Neural progenitor cell (in vitro differentiated cells): Measurements from ENCODE around the gene FOXL3. TPM values are rescaled to one million over a fixed set of nuclear protein-coding genes. Genes with fewer than 3 reads are reported as not detected.
"Not testable (repeated sequence)": the region's sequence is repeated elsewhere in the genome, so short reads cannot be mapped to it uniquely, and the experiment has no call there.

Experiments
- DNase-seq: peaks from one replicate; pipeline ENCODE4 v3.0.0-alpha.2; 2016; ENCODE audit warnings: low spot score
- H2AFZ ChIP-seq: fragments of 200-600 bp; sonication (generic); replicated peaks from 2 replicates; pipeline ENCODE4 v1.6.1; 2016; ENCODE audit warnings: antibody characterized with exemption
- H3F3A ChIP-seq: fragments of 200-600 bp; sonication (generic); 2 replicates; pipeline ENCODE4 v1.6.1; 2016; ENCODE audit warnings: antibody characterized with exemption, low read depth
- H3K27ac ChIP-seq: fragments of 200-600 bp; sonication (generic); 2 replicates; pipeline ENCODE4 v1.5.1; 2016; ENCODE audit warnings: mild to moderate bottlenecking
- H3K27me3 ChIP-seq: fragments of 200-600 bp; sonication (generic); 2 replicates; pipeline ENCODE4 v1.6.1; 2016; ENCODE audit warnings: mild to moderate bottlenecking, moderate library complexity
- H3K36me3 ChIP-seq: fragments of 200-600 bp; sonication (generic); 2 replicates; pipeline ENCODE4 v1.5.1; 2016
- H3K4me1 ChIP-seq: fragments of 200-600 bp; sonication (generic); 2 replicates; pipeline ENCODE4 v1.6.1; 2016; ENCODE audit warnings: mixed run types
- H3K4me2 ChIP-seq: fragments of 200-600 bp; sonication (generic); 2 replicates; pipeline ENCODE4 v1.6.1; 2016
- H3K4me3 ChIP-seq: fragments of 200-600 bp; sonication (generic); 2 replicates; pipeline ENCODE4 v1.5.1; 2016
- H3K79me2 ChIP-seq: fragments of 200-600 bp; sonication (generic); 2 replicates; pipeline ENCODE4 v1.6.1; 2016; ENCODE audit warnings: low read depth
- H3K9ac ChIP-seq: fragments of 200-600 bp; sonication (generic); 2 replicates; pipeline ENCODE4 v1.6.1; 2016
- H3K9me3 ChIP-seq: fragments of 200-600 bp; sonication (generic); 2 replicates; pipeline ENCODE4 v1.5.1; 2016; ENCODE audit warnings: low read depth
- H4K20me1 ChIP-seq: fragments of 200-600 bp; sonication (generic); 2 replicates; pipeline ENCODE4 v1.6.1; 2016; ENCODE audit warnings: low read depth
- H3K27ac Mint-ChIP-seq: 3 replicates; pipeline ENCODE4 v1.8.0; 2021; ENCODE audit warnings: mixed read lengths
- H3K27me3 Mint-ChIP-seq: 2 replicates; pipeline ENCODE4 v1.8.0; 2022; ENCODE audit warnings: low read depth, mild to moderate bottlenecking, inconsistent platforms, moderate library complexity, mixed read lengths; ENCODE audit not compliant: insufficient read depth
- H3K36me3 Mint-ChIP-seq: 3 replicates; pipeline ENCODE4 v1.8.0; 2021; ENCODE audit warnings: mixed read lengths
- H3K4me1 Mint-ChIP-seq: 3 replicates; pipeline ENCODE4 v1.8.0; 2021; ENCODE audit warnings: mixed read lengths
- H3K4me3 Mint-ChIP-seq: 3 replicates; pipeline ENCODE4 v1.8.0; 2021; ENCODE audit warnings: mild to moderate bottlenecking, moderate library complexity, mixed read lengths
- H3K9me3 Mint-ChIP-seq: 3 replicates; pipeline ENCODE4 v1.8.0; 2020; ENCODE audit warnings: mixed read lengths
- CTCF ChIP-seq: fragments of 200-600 bp; sonication (generic); IDR thresholded peaks from 2 replicates; pipeline ENCODE4 v1.5.1; 2017; ENCODE audit warnings: antibody characterized with exemption, mild to moderate bottlenecking
- EZH2phosphoT487 ChIP-seq: fragments of 200-600 bp; sonication (generic); IDR thresholded peaks from 2 replicates; pipeline ENCODE4 v1.6.1; 2017; ENCODE audit warnings: antibody characterized with exemption
- total RNA-seq: library from RNA; depleted of rRNA; stranded (reverse); fragments of >200 nt; gene quantifications from 2 replicates; pipeline ENCODE4 v1.2.3, GENCODE V29; 2015; ENCODE audit warnings: low replicate concordance

Gene FOXL3
- total RNA-seq, 1 donor from 2014 or later, result not detected

GRCh38 chr7:262631-263311, 27.2 kb upstream of the FOXL3 start:
- H3K27ac Mint-ChIP-seq, H3F3A ChIP-seq, H3K9me3 ChIP-seq, H3K4me2 ChIP-seq, H3K4me1 Mint-ChIP-seq, H3K4me3 ChIP-seq, H3K36me3 ChIP-seq, H3K4me3 Mint-ChIP-seq, H3K4me1 ChIP-seq, H3K27ac ChIP-seq, H2AFZ ChIP-seq, H4K20me1 ChIP-seq, H3K79me2 ChIP-seq, H3K27me3 ChIP-seq, DNase-seq, H3K9ac ChIP-seq: not testable (repeated sequence)
- Mint-ChIP-seq H3K36me3 (peaks cover 13% of the 10 kb centered on the region), H3K27me3 (peaks cover 13% of the 10 kb centered on the region), H3K9me3 (peaks cover 20% of the 10 kb centered on the region)
- TF ChIP-seq CTCF, result peak; percentile 47

- H3K4me3 ChIP-seq, H4K20me1 ChIP-seq, H2AFZ ChIP-seq, H3K27me3 ChIP-seq, H3K4me1 ChIP-seq, H3K9me3 ChIP-seq, H3K27ac ChIP-seq, H3K27ac Mint-ChIP-seq, H3K9ac ChIP-seq, H3K4me3 Mint-ChIP-seq, H3K36me3 ChIP-seq, DNase-seq, H3K4me1 Mint-ChIP-seq, H3K4me2 ChIP-seq, H3K79me2 ChIP-seq, H3F3A ChIP-seq: not testable (repeated sequence)
- H3K36me3 Mint-ChIP-seq, result peaks cover 13% of the 10 kb centered on the region
- peaks cover 19% of the 10 kb centered on the region for H3K27me3 Mint-ChIP-seq
- peak; percentile 25 for TF ChIP-seq CTCF
- H3K9me3 Mint-ChIP-seq, result peaks cover 24% of the 10 kb centered on the region
Observed at GRCh38 chr7:263483-264351, 26.3 kb upstream of the FOXL3 start.

- TF ChIP-seq CTCF, result no peak
- no peak for TF ChIP-seq EZH2phosphoT487
- Histone ChIP-seq H3K27ac (no peak overlapping the region), H3K4me2 (no peak overlapping the region), H2AFZ (no peak overlapping the region), H3K27me3 (no peaks in the 10 kb centered on the region), H3K4me1 (no peaks in the 10 kb centered on the region), H3K9ac (no peak overlapping the region), H3K79me2 (no peaks in the 10 kb centered on the region), H3F3A (peaks cover 8% of the 10 kb centered on the region), H4K20me1 (no peaks in the 10 kb centered on the region), H3K4me3 (no peak overlapping the region), H3K9me3 (peaks cover 5% of the 10 kb centered on the region), H3K36me3 (no peaks in the 10 kb centered on the region)
- Mint-ChIP-seq H3K36me3 (peaks cover 10% of the 10 kb centered on the region), H3K9me3 (peaks cover 22% of the 10 kb centered on the region), H3K4me3 (no peak overlapping the region), H3K27me3 (peaks cover 21% of the 10 kb centered on the region), H3K27ac (no peak overlapping the region), H3K4me1 (peaks cover 2% of the 10 kb centered on the region)
- no peak for DNase-seq
Observed at GRCh38 chr7:264541-265191, 25.3 kb upstream of the FOXL3 start.
